ENCODE results near the gene NFIA.

Gene NFIA

DNA sequence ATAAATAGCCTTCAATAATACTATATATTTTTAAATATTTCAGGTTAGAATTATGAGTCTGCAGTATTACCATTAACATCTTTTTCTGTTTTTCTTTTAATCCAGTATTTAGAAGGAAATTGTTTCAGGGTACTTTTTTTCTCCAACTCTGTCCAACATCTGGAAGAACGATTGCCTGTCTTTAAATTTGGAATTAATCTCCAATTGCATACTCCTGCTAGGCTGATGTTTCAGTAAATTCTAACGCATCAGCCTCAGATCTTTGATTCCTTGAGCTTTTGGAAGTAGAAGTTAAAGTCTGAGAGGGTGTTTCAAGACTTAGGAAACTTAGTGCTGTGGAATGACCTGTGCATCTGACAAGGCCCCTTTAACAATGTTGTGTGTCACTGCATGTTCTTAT is 20.3 kb downstream of the NFIA start:
- DNase-seq (ENCODE audit: extremely low read depth, low read depth), result no peak
- no peak overlapping the region for H3K4me3 ChIP-seq (replicated peaks; ENCODE audit: low read depth, low read length)
- TF ChIP-seq, protein P1, sequence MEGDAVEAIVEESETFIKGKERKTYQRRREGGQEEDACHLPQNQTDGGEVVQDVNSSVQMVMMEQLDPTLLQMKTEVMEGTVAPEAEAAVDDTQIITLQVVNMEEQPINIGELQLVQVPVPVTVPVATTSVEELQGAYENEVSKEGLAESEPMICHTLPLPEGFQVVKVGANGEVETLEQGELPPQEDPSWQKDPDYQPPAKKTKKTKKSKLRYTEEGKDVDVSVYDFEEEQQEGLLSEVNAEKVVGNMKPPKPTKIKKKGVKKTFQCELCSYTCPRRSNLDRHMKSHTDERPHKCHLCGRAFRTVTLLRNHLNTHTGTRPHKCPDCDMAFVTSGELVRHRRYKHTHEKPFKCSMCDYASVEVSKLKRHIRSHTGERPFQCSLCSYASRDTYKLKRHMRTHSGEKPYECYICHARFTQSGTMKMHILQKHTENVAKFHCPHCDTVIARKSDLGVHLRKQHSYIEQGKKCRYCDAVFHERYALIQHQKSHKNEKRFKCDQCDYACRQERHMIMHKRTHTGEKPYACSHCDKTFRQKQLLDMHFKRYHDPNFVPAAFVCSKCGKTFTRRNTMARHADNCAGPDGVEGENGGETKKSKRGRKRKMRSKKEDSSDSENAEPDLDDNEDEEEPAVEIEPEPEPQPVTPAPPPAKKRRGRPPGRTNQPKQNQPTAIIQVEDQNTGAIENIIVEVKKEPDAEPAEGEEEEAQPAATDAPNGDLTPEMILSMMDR (IDR thresholded peaks at IDR 0.05; ENCODE audit: low read depth, low read length, missing control alignments), result no peak

DNA sequence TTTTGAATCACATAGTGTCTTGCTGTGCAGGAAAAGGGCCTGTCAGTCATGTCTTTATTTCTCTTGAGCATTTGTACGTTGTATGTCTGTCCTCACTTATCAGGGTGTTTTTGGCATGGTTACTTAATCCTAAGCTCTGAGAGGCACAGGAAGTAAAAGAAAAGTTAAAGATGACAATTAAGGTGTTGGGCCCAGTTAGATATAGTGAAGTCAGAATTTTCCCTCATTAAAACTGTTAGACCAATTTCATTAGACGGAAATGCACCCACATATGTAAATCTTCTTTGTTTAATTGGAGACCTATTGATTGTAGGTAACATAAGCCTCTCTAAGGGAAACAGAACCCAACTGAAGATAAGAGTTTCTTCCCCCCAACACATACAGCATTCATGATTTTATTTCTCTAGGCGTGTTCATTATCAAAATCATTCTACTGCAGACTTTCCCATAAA is 21.9 kb downstream of the NFIA start:
- TF ChIP-seq, protein P1 (IDR thresholded peaks at IDR 0.05; ENCODE audit: low read depth, low read length, missing control alignments), result no peak
- no peak for DNase-seq (ENCODE audit: extremely low read depth, low read depth)
- no peak overlapping the region for H3K4me3 ChIP-seq (replicated peaks; ENCODE audit: low read depth, low read length)

DNA sequence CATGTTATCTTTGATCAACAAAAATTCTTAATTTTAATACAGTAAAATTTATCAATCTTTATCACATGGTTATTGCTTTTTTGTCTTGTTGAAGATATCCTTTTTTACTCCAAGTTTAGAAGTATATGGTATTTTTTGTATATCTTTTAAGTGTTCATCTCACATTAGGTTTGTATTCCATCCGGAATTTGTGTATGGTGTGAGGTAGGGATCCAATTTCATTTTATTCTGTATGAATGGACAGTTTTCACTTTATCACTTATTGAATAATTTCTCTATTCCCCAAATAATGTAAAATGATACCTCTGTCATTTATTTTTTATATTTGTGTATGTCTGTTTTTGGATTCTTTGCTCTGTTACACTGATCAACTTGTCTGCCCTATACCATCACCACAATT is 25.3 kb downstream of the NFIA start:
- DNase-seq (ENCODE audit: extremely low read depth, low read depth), result no peak
- TF ChIP-seq, protein P1 (IDR thresholded peaks at IDR 0.05; ENCODE audit: low read depth, low read length, missing control alignments), result no peak
- H3K4me3 ChIP-seq (replicated peaks; ENCODE audit: low read depth, low read length), result no peak overlapping the region

DNA sequence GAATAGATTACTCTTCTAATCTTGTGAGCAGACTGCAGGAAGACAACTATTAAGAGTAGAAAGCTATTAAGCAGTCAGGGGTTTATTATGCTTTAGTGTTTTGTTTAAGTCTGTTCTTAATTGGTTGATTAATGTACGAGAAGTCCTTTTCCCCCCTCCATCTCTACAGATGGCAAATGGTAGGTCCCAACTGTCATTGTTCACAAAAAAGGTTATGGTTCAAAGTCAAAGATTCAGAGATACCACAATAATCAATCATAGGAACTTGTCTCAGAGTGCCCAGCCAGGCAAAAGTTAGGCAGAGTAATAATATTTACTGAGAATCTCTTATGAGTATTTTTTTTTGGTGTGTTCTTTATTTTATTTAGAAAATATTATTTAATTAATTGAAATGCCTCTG is 26.8 kb downstream of the NFIA start:
- H3K4me3 ChIP-seq (replicated peaks; ENCODE audit: low read depth, low read length), result no peak overlapping the region
- TF ChIP-seq, protein P1 (IDR thresholded peaks at IDR 0.05; ENCODE audit: low read depth, low read length, missing control alignments), result no peak
- no peak for DNase-seq (ENCODE audit: extremely low read depth, low read depth)

DNA sequence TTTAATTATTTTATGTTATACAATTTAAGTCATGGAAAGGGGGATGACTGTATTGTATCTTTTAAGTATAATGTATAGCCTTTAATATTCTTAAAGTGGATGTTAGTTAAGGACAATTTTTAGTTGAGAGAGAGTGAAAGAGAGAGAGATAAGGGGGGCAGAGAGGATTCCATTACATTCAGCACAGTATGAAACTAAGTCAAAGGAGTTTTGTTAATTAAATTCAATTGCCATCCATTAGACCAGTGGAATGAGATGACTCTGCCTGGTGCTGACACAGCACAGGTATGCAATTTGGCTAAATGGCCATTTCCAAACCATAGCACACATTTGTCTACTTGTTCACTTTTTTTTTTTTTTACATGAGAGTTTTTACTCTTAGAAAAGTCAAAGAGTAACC is 27.5 kb downstream of the NFIA start:
- no peak for DNase-seq (ENCODE audit: extremely low read depth, low read depth)
- H3K4me3 ChIP-seq (replicated peaks; ENCODE audit: low read depth, low read length), result no peak overlapping the region
- TF ChIP-seq, protein P1 (IDR thresholded peaks at IDR 0.05; ENCODE audit: low read depth, low read length, missing control alignments), result no peak

DNA sequence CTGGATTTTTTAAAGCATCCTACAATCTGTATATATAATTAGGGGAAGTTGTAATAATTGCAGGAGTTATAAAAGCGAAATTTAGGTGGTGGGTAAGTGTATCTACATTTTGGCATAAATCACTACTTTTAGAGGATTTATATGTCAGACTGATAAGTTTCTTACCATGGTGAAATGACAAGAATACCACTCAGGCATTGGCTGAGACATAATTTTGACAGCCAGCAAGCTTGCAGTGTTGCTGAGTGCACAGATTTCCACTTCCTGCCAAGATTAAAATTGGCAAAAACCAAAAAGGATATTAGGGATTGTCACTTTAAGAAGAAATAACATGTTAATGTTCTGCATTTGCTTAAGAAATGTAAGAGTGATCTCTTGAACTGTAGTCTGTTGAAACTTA is 28.2 kb downstream of the NFIA start:
- DNase-seq (ENCODE audit: extremely low read depth, low read depth), result no peak
- TF ChIP-seq, protein P1 (IDR thresholded peaks at IDR 0.05; ENCODE audit: low read depth, low read length, missing control alignments), result no peak
- no peak overlapping the region for H3K4me3 ChIP-seq (replicated peaks; ENCODE audit: low read depth, low read length)
